ENCODE measurements around the gene RORC.

The RORC gene

DNA sequence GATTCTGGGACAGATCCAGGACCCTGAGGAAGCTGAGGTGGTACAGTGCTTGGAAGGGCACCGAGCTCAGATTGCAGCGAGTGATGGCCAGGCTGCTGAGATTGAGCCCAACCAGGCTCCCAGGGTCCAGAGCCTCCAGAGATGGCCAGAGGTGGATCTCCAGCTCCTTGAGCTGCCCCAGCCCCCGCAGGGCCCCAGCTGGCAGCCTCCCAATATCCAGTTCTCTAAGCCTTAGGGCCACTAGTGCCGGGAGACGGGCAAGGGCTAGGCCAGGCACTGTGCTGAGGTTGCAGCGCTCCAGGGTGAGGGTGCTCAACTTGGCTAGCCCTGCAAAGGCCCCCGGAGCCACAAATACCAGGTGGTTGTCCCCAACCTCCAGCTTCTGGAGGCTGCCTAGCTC, 29.8 kb downstream of the RORC start:
- TF ChIP-seq, protein P1, sequence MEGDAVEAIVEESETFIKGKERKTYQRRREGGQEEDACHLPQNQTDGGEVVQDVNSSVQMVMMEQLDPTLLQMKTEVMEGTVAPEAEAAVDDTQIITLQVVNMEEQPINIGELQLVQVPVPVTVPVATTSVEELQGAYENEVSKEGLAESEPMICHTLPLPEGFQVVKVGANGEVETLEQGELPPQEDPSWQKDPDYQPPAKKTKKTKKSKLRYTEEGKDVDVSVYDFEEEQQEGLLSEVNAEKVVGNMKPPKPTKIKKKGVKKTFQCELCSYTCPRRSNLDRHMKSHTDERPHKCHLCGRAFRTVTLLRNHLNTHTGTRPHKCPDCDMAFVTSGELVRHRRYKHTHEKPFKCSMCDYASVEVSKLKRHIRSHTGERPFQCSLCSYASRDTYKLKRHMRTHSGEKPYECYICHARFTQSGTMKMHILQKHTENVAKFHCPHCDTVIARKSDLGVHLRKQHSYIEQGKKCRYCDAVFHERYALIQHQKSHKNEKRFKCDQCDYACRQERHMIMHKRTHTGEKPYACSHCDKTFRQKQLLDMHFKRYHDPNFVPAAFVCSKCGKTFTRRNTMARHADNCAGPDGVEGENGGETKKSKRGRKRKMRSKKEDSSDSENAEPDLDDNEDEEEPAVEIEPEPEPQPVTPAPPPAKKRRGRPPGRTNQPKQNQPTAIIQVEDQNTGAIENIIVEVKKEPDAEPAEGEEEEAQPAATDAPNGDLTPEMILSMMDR (conservative IDR thresholded peaks at IDR 0.05): no peak
- no peak overlapping the region for H3K27ac ChIP-seq

DNA sequence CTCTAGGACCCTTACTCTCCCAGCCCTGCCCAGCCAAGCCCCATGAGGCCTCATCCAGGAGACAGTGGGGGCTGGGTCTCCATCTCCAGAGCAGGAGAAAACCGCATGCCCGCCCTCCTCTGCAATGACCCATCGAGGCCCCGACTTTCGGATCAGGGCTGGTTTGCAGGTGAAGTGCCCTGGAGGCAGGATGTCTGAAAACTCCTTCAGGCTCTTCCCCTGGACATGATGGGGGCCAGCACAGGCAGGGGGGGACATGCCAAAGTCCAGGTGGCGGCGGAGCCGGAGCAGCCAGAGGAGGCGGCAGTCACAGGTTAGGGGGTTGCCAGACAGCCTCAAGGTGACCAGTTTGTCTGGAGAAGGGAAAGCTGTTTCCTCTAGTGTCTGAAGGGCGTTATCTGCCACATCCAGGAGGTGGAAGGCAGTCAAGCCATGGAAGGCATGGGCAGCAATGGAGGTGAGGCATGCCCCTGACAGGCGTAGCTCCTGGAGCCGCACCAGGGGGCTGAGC, 30.2 kb downstream of the RORC start:
- H3K27ac ChIP-seq: no peak overlapping the region
- TF ChIP-seq, protein P1 (conservative IDR thresholded peaks at IDR 0.05): no peak

DNA sequence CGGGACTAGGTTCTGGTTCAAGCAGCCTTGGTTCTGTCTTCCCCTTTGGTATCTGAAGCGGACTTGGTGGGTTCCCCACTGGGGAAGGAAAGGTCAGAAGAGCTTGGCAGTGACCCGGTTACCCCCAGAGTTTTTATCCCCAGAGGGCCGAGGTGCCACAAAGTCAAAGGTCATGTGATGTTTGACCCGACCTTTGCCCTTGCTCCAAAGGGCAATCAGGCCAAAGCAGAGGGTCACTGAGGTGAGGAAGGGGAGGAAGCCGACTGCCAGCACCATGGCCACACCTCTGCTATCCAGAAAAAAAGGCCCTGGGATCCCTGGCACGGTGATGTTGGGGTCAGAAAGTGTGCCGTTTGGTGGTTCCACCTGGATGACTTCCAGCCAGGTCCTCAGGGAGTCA, 30.8 kb downstream of the RORC start:
- TF ChIP-seq, protein P1 (conservative IDR thresholded peaks at IDR 0.05): no peak
- no peak overlapping the region for H3K27ac ChIP-seq

DNA sequence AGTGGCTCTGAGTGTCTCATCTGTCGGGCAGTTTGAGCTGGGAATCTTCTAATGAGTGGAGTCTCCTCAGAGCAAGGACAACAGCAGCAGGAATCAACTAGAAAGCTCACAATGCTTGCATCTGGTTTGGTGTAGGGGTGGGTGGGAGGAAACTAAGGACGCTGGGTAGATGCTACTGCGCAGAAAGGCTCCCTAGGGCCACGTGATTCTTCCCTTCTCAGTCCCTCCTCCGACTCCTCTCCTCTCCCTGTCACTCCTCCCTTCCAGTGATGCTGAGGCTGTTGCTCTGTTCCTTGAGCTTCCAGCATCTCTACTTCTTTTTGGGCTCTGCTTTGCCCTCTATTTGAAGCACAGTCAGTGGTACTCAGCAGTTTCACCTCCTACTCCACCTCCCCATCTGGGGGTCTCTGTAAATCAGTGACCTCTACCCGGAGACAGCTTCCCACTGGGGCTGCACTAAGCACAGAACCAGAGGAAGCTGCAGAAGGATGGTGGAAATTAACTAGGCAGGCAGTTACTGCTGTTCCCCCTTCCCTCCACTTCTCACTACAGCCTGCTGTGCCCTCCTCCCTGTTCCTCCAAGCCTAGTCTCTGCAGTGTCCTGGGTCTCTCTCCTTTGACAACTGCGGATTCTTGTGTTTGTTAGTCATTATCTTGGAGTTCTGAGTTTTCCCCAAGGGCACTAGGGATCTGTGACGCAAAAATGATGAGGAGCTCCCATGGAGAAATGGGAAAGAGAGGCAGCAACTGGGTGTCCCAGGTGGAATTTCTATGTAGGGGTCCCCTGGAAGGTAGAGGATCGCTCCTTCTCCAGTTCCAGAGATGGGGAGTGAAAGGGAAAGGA, 32.2 kb downstream of the RORC start:
- H3K27ac ChIP-seq: no peak overlapping the region
- TF ChIP-seq, protein P1 (conservative IDR thresholded peaks at IDR 0.05): no peak

DNA sequence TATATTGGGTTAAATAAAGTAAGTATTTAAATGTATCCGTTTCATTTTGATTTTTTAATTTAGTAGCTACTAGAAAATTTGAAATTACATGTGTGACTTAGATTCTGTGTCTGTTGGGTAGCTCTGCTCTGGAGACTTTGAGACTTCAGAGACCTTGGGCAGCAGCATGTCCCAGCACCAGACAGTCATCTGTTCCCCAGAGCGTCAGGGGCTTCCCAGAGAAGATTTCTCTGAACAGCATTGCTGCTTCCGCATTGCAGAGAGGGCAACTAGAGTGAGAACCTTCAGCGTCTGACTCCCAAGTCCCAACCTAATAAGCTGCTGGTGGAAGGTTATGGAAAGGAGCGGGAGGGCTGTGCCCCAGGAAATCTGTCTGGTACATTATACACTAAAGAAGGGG, 33.0 kb downstream of the RORC start:
- TF ChIP-seq, protein P1 (conservative IDR thresholded peaks at IDR 0.05): no peak
- no peak overlapping the region for H3K27ac ChIP-seq

DNA sequence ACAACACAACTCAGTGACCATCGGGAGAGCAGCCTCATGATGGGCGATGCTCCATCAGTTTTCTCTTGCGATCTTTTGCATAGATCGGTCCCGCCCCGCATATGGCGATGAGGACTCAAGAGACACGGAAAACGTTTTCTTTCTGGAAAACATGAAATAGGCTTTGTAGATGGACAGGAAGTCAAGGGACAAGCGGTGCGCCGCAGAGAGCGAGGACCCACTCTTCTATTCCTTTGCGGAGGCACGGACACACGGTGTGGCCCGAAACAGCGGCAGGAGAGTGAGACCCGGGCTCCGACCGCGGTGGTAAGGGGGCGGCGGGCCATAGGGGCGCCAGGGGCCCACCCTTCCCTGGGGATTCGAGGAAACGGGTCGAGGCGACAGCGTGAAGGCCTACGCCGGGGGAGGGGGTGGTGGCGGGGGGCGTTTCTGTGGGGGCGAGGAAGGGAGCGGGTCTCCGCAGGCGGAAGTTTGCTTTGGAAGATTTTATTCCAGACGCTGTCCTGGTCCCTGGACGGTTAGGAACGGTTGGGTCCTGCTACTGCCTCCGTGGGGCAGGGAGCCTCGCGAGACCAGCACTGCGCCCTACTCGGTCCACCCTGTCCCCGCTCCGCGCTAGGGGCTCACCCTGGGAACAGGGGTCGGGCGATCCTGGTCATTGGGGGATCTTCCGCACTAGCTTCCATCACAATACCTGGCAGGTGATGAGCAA, 40.5 kb downstream of the RORC start:
- TF ChIP-seq, protein P1 (conservative IDR thresholded peaks at IDR 0.05): no peak
- peak overlapping the region; percentile 88 for H3K27ac ChIP-seq

All from VCaP (cell line).